Activated T-cell treated with anti-CD3 and anti-CD28 coated beads, Interleukin-2, amount 50 U/mL, for 72 hours (primary cell): ENCODE measurements around the gene ANG. TPM values are rescaled to one million over a fixed set of nuclear protein-coding genes. Genes with fewer than 3 reads are reported as not detected.
"Not testable (repeated sequence)": the region's sequence is repeated elsewhere in the genome, so short reads cannot be mapped to it uniquely, and the experiment has no call there.

Experiments used
- ATAC-seq, 2 donors: fragments of 150-1000 bp; cut with Tn5 transposase; replicated peaks in 1 of 2; 2 replicates each; pipeline ENCODE4 v1.10.0; 2021; ENCODE audit warnings: moderate library complexity in 2 of 2, mild to moderate bottlenecking in 1 of 2
- DNase-seq, 2 donors: peaks; one replicate each; pipeline ENCODE4 v3.0.0; 2021 to 2022; ENCODE audit warnings: mixed read lengths in 1 of 2
- H3K27ac Mint-ChIP-seq: one replicate; pipeline ENCODE4 v1.8.0; 2022; ENCODE audit warnings: mild to moderate bottlenecking, moderate library complexity, mixed read lengths
- H3K27me3 Mint-ChIP-seq: one replicate; pipeline ENCODE4 v1.8.0; 2022; ENCODE audit warnings: low read depth, mixed read lengths
- H3K36me3 Mint-ChIP-seq, 2 donors: one replicate each; pipeline ENCODE4 v1.8.0; 2022; ENCODE audit warnings: mixed read lengths in 2 of 2, mild to moderate bottlenecking in 1 of 2; ENCODE audit not compliant: insufficient read depth in 2 of 2
- H3K4me1 Mint-ChIP-seq: one replicate; pipeline ENCODE4 v1.8.0; 2022; ENCODE audit warnings: low read depth, mixed read lengths
- H3K4me3 Mint-ChIP-seq, 2 donors: one replicate each; pipeline ENCODE4 v1.8.0; 2022; ENCODE audit warnings: mild to moderate bottlenecking in 2 of 2, mixed read lengths in 2 of 2, moderate library complexity in 2 of 2
- H3K9me3 Mint-ChIP-seq, 2 donors: one replicate each; pipeline ENCODE4 v1.8.0; 2022; ENCODE audit warnings: mixed read lengths in 2 of 2
- total RNA-seq, 2 donors: library from RNA; stranded (reverse); gene quantifications; one replicate each; pipeline ENCODE4 v1.2.3, GENCODE V29; 2022

Gene ANG
- total RNA-seq, 2 donors from 2014 or later = 0.67 to 2.5 TPM

- ATAC-seq = no peak
- no peaks in the 10 kb centered on the region for H3K36me3 Mint-ChIP-seq
- H3K9me3 Mint-ChIP-seq = no peaks in the 10 kb centered on the region
Observed at GRCh38 chr14:20696764-20697163, 8.2 kb downstream of the ANG start.

GRCh38 chr14:20697273-20698017, 8.9 kb downstream of the ANG start:
- no peaks in the 10 kb centered on the region for H3K36me3 Mint-ChIP-seq
- DNase-seq = peak; percentile 56 to 64
- peaks cover 2% of the 10 kb centered on the region for H3K4me1 Mint-ChIP-seq
- no peak overlapping the region for H3K27ac Mint-ChIP-seq
- H3K4me3 Mint-ChIP-seq = no peak overlapping the region
- no peaks in the 10 kb centered on the region for H3K27me3 Mint-ChIP-seq
- ATAC-seq = peak; percentile 82 to 85
- no peaks in the 10 kb centered on the region for H3K9me3 Mint-ChIP-seq

More at GRCh38 chr14:20696764-20697163, 8.2 kb downstream of the ANG start:
- Mint-ChIP-seq H3K27me3 (no peaks in the 10 kb centered on the region), H3K4me3 (no peak overlapping the region), H3K4me1 (peaks cover 5% of the 10 kb centered on the region), H3K27ac (no peak overlapping the region)
- DNase-seq = no peak

- H3K9me3 Mint-ChIP-seq = no peaks in the 10 kb centered on the region
- DNase-seq (no peak), ATAC-seq (no peak)
- H3K27ac Mint-ChIP-seq = no peak overlapping the region
- H3K4me1 Mint-ChIP-seq = no peaks in the 10 kb centered on the region
- no peaks in the 10 kb centered on the region for H3K27me3 Mint-ChIP-seq
- no peaks in the 10 kb centered on the region for H3K36me3 Mint-ChIP-seq
- H3K4me3 Mint-ChIP-seq = no peak overlapping the region
Observed at GRCh38 chr14:20698018-20698329, 9.4 kb downstream of the ANG start.

- H3K27ac Mint-ChIP-seq = no peak overlapping the region
- ATAC-seq = no peak
- no peaks in the 10 kb centered on the region for H3K36me3 Mint-ChIP-seq
- no peaks in the 10 kb centered on the region for H3K4me1 Mint-ChIP-seq
- no peak overlapping the region for H3K4me3 Mint-ChIP-seq
- no peak for DNase-seq
- no peaks in the 10 kb centered on the region for H3K27me3 Mint-ChIP-seq
- no peaks in the 10 kb centered on the region for H3K9me3 Mint-ChIP-seq
Observed at GRCh38 chr14:20698934-20699333, 10.4 kb downstream of the ANG start.

GRCh38 chr14:20699931-20700330, 11.4 kb downstream of the ANG start:
- ATAC-seq (no peak), DNase-seq (no peak)
- Mint-ChIP-seq H3K27me3 (no peaks in the 10 kb centered on the region), H3K36me3 (no peaks in the 10 kb centered on the region), H3K9me3 (no peaks in the 10 kb centered on the region), H3K4me1 (no peaks in the 10 kb centered on the region), H3K27ac (no peak overlapping the region), H3K4me3 (no peak overlapping the region)

- ATAC-seq, H3K27ac Mint-ChIP-seq, H3K4me1 Mint-ChIP-seq, DNase-seq, H3K27me3 Mint-ChIP-seq, H3K9me3 Mint-ChIP-seq, H3K36me3 Mint-ChIP-seq, H3K4me3 Mint-ChIP-seq: not testable (repeated sequence)
Observed at GRCh38 chr14:20700965-20701364, 12.4 kb downstream of the ANG start.

- H3K27me3 Mint-ChIP-seq = no peaks in the 10 kb centered on the region
- no peak overlapping the region for H3K4me3 Mint-ChIP-seq
- DNase-seq (no peak), ATAC-seq (no peak)
- H3K36me3 Mint-ChIP-seq = no peaks in the 10 kb centered on the region
- no peaks in the 10 kb centered on the region for H3K4me1 Mint-ChIP-seq
- no peaks in the 10 kb centered on the region for H3K9me3 Mint-ChIP-seq
- H3K27ac Mint-ChIP-seq = no peak overlapping the region
Observed at GRCh38 chr14:20706657-20707355, 18.2 kb downstream of the ANG start.

GRCh38 chr14:20707622-20708021, 19.1 kb downstream of the ANG start:
- Mint-ChIP-seq H3K27ac (no peak overlapping the region), H3K4me1 (no peaks in the 10 kb centered on the region), H3K9me3 (no peaks in the 10 kb centered on the region), H3K36me3 (no peaks in the 10 kb centered on the region), H3K4me3 (no peak overlapping the region), H3K27me3 (no peaks in the 10 kb centered on the region)
- no peak for DNase-seq
- no peak for ATAC-seq

- Mint-ChIP-seq H3K9me3 (no peaks in the 10 kb centered on the region), H3K36me3 (no peaks in the 10 kb centered on the region), H3K4me3 (no peak overlapping the region), H3K27me3 (peaks cover 6% of the 10 kb centered on the region), H3K4me1 (no peaks in the 10 kb centered on the region), H3K27ac (no peak overlapping the region)
- no peak for ATAC-seq
- DNase-seq = no peak
Observed at GRCh38 chr14:20711261-20711660, 22.7 kb downstream of the ANG start.

- H3K36me3 Mint-ChIP-seq = no peaks in the 10 kb centered on the region
- peaks cover 0 to 2% of the 10 kb centered on the region in 2 donors for H3K9me3 Mint-ChIP-seq
- H3K27me3 Mint-ChIP-seq = peaks cover 6% of the 10 kb centered on the region
- H3K4me1 Mint-ChIP-seq = no peaks in the 10 kb centered on the region
- no peak overlapping the region for H3K27ac Mint-ChIP-seq
- no peak overlapping the region for H3K4me3 Mint-ChIP-seq
- DNase-seq (no peak), ATAC-seq (no peak)
Observed at GRCh38 chr14:20711685-20712084, 23.1 kb downstream of the ANG start.

GRCh38 chr14:20712904-20713303, 24.3 kb downstream of the ANG start:
- Mint-ChIP-seq H3K4me1 (no peaks in the 10 kb centered on the region), H3K27me3 (peaks cover 6% of the 10 kb centered on the region), H3K36me3 (no peaks in the 10 kb centered on the region), H3K4me3 (no peak overlapping the region), H3K27ac (no peak overlapping the region), H3K9me3 (peaks cover 0 to 2% of the 10 kb centered on the region in 2 donors)
- no peak for DNase-seq
- no peak for ATAC-seq

- H3K36me3 Mint-ChIP-seq = no peaks in the 10 kb centered on the region
- DNase-seq (no peak), ATAC-seq (no peak)
- H3K4me1 Mint-ChIP-seq = peaks cover 2% of the 10 kb centered on the region
- peaks cover 0 to 2% of the 10 kb centered on the region in 2 donors for H3K9me3 Mint-ChIP-seq
- no peak overlapping the region for H3K27ac Mint-ChIP-seq
- no peak overlapping the region for H3K4me3 Mint-ChIP-seq
- peaks cover 6% of the 10 kb centered on the region for H3K27me3 Mint-ChIP-seq
Observed at GRCh38 chr14:20714593-20715250, 26.2 kb downstream of the ANG start.

- DNase-seq = no peak
Observed at GRCh38 chr14:20719777-20720176, 31.2 kb downstream of the ANG start.

More at GRCh38 chr14:20719777-20720176, 31.2 kb downstream of the ANG start:
- Mint-ChIP-seq H3K27ac (no peak overlapping the region), H3K9me3 (peaks cover 0 to 2% of the 10 kb centered on the region in 2 donors), H3K36me3 (no peaks in the 10 kb centered on the region), H3K27me3 (peaks cover 26% of the 10 kb centered on the region), H3K4me3 (no peak overlapping the region), H3K4me1 (peaks cover 6% of the 10 kb centered on the region)
- ATAC-seq = no peak
